GM18951 (cell line): ENCODE results near the gene ZCCHC14.

ENCODE experiments used
- POLR2A ChIP-seq: IDR thresholded peaks from 4 replicates; pipeline ENCODE4 v1.6.1; 2011; ENCODE audit warnings: mild to moderate bottlenecking; ENCODE audit not compliant: insufficient read length, insufficient read depth; ENCODE audit errors: extremely low read depth
- in situ Hi-C: fragments of 300-500 bp; cut with MboI; formaldehyde crosslinking; loops from one replicate; pipeline ENCODE4 v1.12.0; 2022; ENCODE audit warnings: low sequenced_read_pairs, mixed read lengths, inconsistent platforms; ENCODE audit not compliant: unreplicated experiment

Gene ZCCHC14

DNA sequence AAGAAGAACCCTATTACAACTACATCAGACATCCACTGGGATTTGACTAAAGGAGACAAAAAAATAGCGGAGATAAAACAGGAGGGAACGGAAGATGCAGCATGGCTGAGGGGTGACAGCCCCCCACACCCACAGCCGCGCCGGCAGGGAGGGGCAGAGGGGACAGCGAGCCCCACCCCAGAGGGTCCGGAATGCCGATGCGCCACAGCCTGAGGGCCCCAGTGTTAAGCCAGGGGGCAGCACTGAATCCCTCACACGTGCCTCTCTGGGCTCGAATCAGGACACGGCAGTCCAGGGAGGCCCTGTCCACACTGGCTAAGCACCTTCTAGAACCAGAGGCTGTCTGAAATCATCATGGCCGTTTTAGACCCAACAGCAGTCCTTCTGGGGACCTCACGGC is 81.9 kb downstream of the ZCCHC14 start:
- in situ Hi-C loops: no loop called here
- TF ChIP-seq POLR2A: no peak

DNA sequence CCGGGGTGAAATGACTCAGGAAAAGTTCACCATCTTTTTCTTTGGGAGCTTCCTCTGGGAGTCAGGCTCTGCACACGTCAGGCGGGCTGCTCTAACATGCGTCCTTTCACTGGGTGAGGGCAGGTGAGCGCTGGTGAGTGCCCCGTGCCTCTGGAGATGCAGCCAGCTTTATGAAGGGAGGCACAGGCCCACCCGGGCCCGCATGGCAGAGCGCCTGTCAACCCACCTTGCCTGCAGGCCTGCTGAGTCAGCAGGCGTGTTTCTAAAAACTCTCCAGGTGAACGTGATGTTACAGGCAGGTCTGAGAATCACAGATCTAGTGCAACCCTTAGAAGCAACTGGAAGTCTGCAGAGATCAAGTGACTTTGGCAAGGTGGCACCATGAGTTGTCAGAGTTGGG is 82.3 kb downstream of the ZCCHC14 start:
- in situ Hi-C loops: no loop called here
- no peak for TF ChIP-seq POLR2A

DNA sequence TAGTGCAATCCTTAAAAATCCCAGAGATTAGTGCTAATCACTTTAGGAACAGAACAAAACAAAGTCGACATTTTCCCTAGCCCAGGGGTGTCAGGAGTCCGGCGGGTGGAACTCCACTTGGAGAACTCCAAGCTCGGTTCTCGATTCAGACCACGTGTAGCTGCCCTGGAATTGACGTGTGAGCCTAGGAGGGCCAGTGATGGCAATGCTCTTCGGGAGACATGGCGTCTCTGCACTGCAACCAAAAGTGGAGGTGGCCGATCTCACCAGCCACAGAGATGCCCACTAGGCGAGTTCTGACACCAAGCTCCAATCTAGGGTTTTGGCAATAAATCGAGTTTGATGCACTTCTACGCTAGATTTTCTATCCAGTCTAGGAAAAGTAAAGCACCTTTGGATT is 83.0 kb downstream of the ZCCHC14 start:
- in situ Hi-C loops: no loop called here
- no peak for TF ChIP-seq POLR2A

DNA sequence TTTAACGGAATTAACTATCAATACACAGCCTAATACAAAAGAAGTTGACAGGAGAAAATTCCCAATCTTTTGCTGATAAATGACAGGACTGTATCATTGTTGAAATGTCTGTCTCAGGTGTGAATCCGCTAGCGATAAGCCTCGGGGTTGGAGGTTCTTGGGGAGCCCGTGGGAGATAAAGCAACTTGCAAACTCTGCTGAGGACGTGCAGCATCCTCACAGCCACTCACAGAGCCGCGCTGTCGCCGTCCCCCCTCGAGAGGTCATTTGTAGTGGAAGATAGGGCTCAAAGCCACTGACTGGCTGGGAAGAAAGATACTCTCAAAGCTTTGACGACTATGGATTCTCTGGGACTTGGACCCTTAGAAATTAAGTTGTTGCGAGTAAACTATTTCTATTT is 83.7 kb downstream of the ZCCHC14 start:
- in situ Hi-C loops: no loop called here
- TF ChIP-seq POLR2A: no peak

DNA sequence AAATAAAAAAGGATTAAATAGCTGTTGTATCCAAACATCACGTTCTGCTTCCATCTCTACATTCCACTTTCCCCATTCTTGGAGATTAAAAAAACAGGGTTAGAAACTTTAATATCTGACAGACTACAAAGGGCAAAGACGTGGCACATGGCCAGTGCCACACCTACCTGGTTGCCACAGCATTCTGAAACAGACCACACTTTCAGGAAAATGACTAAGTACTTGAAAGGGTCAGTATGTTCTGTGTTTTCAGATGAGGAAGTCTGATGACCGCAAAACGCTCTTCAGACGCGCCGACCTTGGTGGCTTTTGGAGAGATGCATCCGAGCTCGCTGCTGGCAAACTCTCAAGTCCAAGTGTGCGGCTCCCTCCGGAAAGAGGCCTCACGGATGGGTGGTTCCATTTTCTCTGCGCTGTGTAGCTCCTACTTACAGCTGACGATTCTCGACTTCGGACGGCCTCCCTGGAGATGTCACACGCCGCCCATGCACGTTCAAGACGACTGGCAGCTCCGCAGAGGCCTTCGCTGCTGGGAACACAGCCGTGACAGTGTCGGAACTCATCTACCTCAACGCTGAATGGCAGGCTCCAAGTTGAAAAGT is 85.2 kb downstream of the ZCCHC14 start:
- in situ Hi-C loops: no loop called here
- TF ChIP-seq POLR2A: no peak

DNA sequence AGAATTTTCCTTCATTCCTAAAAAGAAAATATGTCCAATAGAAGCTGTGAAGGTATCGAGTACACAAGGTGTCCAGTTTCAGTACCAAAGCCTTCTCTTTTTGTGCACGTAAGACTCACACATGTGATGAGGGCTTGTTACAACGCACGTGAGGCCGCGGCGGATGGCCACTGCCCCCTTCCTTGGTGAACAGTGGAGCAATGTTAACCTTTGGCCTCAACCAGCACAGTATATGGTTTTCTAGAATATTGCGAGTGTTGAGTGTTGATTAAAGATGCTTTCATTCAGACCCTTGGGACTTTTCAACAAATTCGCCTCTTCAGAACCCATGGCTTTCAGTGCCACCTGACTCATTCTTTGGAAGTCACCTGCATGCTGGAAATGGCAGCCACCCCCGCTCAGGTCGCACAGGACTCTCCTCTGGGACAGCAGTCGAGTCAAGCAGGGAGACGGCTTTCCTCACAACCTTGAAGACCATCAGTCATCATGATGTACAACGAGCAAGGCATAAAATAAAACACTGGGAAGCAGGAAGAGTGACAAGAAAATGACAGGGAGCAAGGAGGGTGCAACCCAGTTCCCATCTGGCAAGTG is 86.2 kb downstream of the ZCCHC14 start:
- TF ChIP-seq POLR2A: no peak

DNA sequence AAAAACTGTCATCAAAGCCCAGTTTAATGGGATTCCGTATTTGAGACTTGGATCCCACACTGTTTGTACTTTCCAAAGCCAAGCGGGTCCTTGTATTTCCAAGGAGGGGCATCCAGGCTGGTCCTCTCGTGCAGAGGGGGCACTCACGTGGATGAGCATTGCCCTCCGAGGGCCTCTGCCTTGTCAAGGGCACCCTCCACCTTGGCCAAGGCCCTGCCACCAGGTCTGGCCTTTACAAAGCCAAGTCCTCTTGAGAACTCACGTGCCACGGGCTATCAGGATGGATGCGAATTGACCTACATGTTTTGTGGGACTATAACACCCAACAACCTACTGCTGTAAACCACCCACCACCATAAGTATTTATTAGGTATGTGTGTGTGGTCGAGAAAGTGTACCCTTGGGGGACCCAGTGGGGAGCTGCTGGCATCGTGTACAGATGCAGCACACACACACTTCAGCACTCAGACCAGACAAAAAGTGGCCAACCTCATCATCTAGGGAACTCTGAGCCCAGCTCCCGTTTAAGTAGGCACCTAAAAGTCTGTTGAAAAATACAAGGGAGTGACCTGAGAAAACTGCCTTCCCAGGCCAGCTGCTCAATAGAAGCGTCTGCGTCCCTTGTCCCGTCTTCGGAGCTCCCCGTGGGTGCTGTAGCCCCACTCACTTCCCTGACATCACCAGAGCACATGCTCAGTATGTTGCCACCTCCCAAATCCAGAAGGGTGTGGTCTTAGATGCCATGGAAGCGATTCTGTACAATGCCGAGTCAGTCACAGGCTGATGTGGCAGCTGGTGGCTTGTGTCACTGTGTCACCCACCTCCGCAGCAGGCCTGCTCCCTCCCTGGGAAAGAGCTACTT is 87.8 kb downstream of the ZCCHC14 start:
- no peak for TF ChIP-seq POLR2A
- in situ Hi-C loops: no loop called here

More for the DNA sequence above, 86.2 kb downstream of the ZCCHC14 start:
- in situ Hi-C loops: no loop called here

DNA sequence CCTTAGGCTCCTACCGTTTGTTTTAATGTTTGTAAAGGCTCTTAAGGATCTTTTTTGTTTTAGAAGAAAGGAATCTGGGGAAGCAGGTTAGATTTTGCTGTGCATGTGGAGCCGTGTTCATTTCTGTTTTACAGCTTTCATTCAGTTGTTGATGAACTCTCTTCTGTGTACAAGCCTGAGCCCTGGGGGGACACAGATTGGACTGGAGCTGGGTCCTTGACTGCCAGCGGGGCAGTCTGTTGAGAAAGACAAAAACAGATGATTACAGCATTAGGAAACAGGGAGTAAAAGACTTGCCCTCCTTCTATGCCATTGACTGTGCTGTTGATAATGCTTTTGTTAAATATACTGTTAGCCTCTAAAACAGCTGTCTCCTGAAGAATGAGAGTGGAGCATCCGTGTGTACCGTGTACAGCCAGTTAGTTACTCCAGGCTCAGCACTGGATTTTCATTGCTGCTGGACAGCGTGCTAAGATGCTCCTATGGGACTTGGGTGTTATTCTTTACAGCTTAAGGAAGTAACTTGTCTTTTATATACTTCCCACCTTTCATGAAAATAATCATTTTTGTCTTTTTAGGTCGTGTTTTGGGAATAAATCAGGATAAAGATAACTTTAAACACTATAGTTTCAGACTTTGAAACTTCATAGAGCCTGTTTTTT is 97.5 kb downstream of the ZCCHC14 start:
- TF ChIP-seq POLR2A: no peak
- in situ Hi-C loops: no loop called here

DNA sequence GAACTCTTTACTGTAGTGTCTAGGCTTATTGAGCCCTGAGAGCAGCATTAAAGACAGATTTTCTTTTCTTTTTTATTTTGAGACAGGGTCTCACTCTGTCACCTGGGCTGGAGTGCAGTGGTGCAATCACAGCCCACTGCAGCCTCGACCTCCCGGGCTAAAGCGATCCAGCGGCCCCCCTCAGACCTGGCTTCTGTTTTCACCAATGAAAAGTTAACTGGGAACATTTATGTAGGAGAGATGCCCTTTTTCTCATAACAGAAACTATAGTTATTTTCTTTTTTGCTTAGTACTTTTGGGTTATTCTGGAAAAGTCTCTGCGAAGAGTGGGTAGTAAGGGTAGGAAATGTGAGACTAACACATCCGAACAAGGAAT is 99.2 kb downstream of the ZCCHC14 start:
- no peak for TF ChIP-seq POLR2A
- in situ Hi-C loops: no loop called here

DNA sequence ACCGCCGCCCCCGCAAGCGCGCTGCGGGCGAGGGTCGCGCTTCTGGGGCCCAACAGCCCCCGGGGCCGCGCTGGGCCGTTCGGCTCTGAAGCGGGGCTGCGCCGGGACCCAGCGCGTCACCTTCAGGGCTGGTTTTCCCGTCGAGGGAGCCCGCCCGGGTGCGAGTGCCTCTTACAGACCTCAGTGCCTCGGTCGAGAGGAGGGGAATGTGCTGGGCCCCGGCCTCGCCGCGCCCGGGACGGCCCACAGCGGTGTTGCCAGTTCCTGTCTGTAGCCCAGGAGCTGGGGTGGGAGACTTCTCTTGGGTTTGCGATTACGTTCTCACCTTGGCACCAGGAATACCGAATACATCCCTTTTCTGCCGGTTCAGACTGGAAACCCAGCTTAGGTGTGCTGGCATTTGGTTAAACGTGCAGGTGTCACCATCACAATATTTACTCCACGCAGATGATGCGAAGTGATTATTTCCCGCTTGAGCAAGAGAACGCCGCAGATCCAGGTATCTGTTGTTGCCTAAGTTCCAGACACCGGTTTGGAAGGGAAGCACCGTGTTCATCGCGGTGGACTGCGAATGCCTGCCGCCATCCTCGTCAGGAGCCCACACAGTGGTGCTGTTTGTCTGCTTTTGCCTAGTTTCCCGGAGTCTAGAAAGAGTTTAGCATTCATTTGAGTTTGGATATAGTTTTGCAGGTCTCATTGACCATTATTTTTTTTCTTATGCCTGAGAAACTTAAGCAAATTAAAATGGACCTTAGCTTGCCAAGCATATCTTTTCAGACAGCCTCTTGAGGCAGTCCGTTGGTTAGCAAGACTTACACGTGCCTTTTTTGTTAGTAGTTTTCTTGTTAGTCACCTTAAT is 99.8 kb downstream of the ZCCHC14 start:
- in situ Hi-C loops: no loop called here
- no peak for TF ChIP-seq POLR2A

DNA sequence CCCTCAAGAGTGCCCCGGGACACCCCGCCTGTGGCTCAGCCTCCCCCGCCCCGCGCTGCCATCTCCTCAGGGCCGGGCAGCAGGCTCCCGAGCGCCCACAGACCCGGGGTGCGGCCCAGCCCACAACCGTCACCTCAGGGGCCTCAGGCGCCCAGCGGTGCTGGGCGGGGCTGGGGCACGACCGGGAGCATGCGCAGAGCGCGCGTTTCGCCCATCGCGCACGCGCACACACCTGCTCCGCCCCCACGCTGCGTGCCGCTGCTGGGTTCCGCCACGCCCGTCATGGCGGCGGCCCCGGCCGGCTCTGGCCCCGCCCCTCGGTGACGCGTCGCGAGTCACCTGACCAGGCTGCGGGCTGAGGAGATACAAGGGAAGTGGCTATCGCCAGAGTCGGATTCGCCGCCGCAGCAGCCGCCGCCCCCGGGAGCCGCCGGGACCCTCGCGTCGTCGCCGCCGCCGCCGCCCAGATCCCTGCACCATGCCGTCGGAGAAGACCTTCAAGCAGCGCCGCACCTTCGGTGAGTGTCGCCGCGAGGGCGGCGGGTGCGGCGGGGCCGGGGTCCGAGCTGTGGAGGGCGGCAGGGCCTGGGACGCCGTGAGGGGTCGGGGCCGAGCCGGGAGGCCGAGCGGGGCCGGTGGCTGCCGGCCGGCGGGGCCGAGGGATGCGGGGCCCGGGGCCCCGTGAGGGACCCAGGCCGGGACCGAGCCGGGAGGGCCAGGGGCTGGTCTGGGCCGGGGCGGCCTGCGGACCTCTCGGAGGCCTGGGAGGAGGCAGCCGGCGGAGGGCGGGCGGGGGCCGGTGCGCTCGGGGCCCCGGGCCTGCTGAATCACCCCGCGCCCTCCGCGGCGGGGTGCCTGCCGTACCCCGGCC is 100.6 kb downstream of the ZCCHC14 start, which contains the start of gene MAP1LC3B:
Gene MAP1LC3B (plus strand): TSS at position 387 of the 871 bp plus-strand sequence. CDS start 92 bp downstream, at position 479.
- in situ Hi-C loops: no loop called here
- TF ChIP-seq POLR2A: peak; percentile 92
